Measurements from ENCODE around the gene ST6GAL1.

Gene ST6GAL1

DNA sequence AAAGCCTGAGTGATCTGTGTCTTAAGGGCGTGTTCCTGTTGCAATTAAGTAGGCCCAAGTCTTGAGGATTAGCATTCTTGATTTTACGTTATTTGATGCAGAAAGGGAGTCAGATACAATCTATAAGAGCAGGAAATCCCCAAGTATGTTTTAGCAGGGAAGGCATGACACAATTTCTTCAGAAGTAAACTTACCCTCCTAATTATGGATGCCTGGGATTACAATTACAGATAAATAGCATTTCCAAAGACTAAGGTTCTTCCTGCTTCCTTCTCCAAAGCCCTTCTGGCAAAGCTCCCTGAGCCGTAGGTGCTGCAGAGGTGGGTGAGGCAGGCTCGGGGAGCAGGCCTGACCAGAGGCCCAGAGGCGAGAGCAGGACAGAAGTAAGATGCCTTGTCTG, 34.9 kb upstream of the ST6GAL1 start:
- no peaks in the 10 kb centered on the region for H3K4me1 ChIP-seq (ENCODE audit: low read depth, poor library complexity, severe bottlenecking)
- TF ChIP-seq, protein P1, sequence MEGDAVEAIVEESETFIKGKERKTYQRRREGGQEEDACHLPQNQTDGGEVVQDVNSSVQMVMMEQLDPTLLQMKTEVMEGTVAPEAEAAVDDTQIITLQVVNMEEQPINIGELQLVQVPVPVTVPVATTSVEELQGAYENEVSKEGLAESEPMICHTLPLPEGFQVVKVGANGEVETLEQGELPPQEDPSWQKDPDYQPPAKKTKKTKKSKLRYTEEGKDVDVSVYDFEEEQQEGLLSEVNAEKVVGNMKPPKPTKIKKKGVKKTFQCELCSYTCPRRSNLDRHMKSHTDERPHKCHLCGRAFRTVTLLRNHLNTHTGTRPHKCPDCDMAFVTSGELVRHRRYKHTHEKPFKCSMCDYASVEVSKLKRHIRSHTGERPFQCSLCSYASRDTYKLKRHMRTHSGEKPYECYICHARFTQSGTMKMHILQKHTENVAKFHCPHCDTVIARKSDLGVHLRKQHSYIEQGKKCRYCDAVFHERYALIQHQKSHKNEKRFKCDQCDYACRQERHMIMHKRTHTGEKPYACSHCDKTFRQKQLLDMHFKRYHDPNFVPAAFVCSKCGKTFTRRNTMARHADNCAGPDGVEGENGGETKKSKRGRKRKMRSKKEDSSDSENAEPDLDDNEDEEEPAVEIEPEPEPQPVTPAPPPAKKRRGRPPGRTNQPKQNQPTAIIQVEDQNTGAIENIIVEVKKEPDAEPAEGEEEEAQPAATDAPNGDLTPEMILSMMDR (conservative IDR thresholded peaks at IDR 0.05; ENCODE audit: low read depth, low read length), result no peak

DNA sequence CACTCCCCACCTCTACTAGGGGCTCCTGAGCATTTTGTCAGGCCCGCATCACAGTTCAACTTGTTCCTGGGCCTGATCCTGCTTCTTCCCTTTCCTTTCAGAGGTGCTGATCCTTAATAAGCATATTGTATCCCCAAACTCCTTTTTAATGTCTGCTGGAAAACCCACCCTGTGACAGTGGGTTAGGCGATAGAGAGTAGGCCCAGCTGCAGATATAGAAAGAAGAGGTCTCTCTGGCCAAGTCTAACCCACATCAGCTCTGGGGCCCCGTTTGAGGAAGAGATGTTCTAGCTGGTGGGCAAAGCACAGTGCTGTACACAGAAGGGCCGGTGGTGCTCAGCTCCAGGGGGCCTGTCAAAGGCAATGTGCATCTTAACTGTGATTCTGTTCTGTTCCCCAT, 34.3 kb upstream of the ST6GAL1 start:
- no peak overlapping the region for H2AFZ ChIP-seq (ENCODE audit: low read depth)
- H3K27me3 ChIP-seq (ENCODE audit: insufficient read depth, low read depth), result no peaks in the 10 kb centered on the region
- H3K9ac ChIP-seq, result no peak overlapping the region
- no peaks in the 10 kb centered on the region for H3K79me2 ChIP-seq (ENCODE audit: insufficient read depth, low read depth)
- H3K4me1 ChIP-seq (ENCODE audit: low read depth, poor library complexity, severe bottlenecking), result peaks cover 5% of the 10 kb centered on the region
- H3K36me3 ChIP-seq (ENCODE audit: insufficient read depth), result no peaks in the 10 kb centered on the region
- no peak overlapping the region for H3K4me3 ChIP-seq (IDR thresholded peaks at IDR 0.05; ENCODE audit: insufficient read depth, low read depth, low read length)
- no peak overlapping the region for H3K4me2 ChIP-seq
- no peak overlapping the region for H3K27ac ChIP-seq
- TF ChIP-seq, protein P1 (conservative IDR thresholded peaks at IDR 0.05; ENCODE audit: low read depth, low read length), result no peak
- no peaks in the 10 kb centered on the region for H4K20me1 ChIP-seq (ENCODE audit: insufficient read depth)

More for the DNA sequence above, 34.9 kb upstream of the ST6GAL1 start:
- no peak overlapping the region for H3K4me2 ChIP-seq
- H3K79me2 ChIP-seq (ENCODE audit: insufficient read depth, low read depth), result no peaks in the 10 kb centered on the region
- no peak overlapping the region for H2AFZ ChIP-seq (ENCODE audit: low read depth)
- H3K27me3 ChIP-seq (ENCODE audit: insufficient read depth, low read depth), result no peaks in the 10 kb centered on the region
- no peak overlapping the region for H3K4me3 ChIP-seq (IDR thresholded peaks at IDR 0.05; ENCODE audit: insufficient read depth, low read depth, low read length)
- no peaks in the 10 kb centered on the region for H3K36me3 ChIP-seq (ENCODE audit: insufficient read depth)
- no peaks in the 10 kb centered on the region for H4K20me1 ChIP-seq (ENCODE audit: insufficient read depth)
- H3K9ac ChIP-seq, result no peak overlapping the region
- H3K27ac ChIP-seq, result no peak overlapping the region

DNA sequence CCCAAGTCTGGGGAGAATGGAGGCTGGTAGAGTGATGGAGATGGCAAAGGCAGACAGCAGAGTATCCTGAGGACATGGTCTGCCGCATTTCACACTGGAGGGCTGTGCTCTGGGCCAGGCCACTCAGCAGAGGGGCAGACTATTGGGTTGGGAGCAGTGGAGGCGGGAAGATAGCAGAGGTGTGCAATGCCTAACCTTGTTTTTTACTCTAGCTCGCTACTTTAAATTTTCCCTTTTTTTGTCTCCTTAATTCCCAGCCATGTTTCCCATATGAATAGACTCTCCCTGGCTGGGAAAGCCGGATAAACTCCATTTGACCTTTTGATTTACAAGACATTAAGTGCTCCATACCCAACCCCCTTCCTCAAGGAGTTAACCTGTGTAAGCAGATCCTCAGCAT, 33.5 kb upstream of the ST6GAL1 start:
- Histone ChIP-seq H3K9ac (no peak overlapping the region), H3K36me3 (ENCODE audit: insufficient read depth) (no peaks in the 10 kb centered on the region), H3K27ac (no peak overlapping the region), H3K27me3 (ENCODE audit: insufficient read depth, low read depth) (no peaks in the 10 kb centered on the region), H2AFZ (ENCODE audit: low read depth) (no peak overlapping the region), H3K79me2 (ENCODE audit: insufficient read depth, low read depth) (no peaks in the 10 kb centered on the region), H3K4me3 (IDR thresholded peaks at IDR 0.05; ENCODE audit: insufficient read depth, low read depth, low read length) (no peak overlapping the region), H3K4me1 (ENCODE audit: low read depth, poor library complexity, severe bottlenecking) (peaks cover 8% of the 10 kb centered on the region), H4K20me1 (ENCODE audit: insufficient read depth) (no peaks in the 10 kb centered on the region), H3K4me2 (no peak overlapping the region)
- TF ChIP-seq, protein P1 (conservative IDR thresholded peaks at IDR 0.05; ENCODE audit: low read depth, low read length), result no peak

DNA sequence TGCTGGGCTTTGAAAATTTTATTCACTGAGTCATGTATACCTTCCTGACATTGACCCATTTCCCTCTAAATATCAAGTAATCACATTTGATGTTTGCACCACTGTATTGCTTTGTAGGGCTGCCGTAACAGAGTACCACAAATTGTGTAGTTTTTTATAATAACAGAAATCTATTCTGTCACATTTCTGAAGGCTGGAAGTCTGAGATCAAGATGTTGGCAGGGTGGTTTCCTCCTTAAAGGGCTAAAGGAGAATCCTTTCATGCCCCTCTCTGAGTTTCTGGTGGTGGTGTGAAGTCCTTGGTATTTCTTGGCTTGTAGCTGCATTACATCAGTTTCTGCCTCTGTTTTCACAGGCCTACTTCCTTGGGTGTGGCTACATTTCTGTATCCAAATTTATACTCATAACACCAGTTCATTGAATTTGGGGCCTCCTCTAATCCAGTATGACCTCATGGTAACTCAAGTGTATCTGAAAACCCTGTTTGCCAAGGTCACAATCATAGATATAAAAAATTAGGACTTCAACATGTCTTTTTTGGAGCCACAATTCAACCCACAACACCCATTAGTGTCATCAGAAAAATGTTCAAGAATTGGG, 29.1 kb upstream of the ST6GAL1 start:
- H3K4me2 ChIP-seq, result no peak overlapping the region
- no peaks in the 10 kb centered on the region for H3K36me3 ChIP-seq (ENCODE audit: insufficient read depth)
- H3K9ac ChIP-seq, result no peak overlapping the region
- no peak overlapping the region for H3K4me3 ChIP-seq (IDR thresholded peaks at IDR 0.05; ENCODE audit: insufficient read depth, low read depth, low read length)
- peaks cover 8% of the 10 kb centered on the region for H3K4me1 ChIP-seq (ENCODE audit: low read depth, poor library complexity, severe bottlenecking)
- H3K27ac ChIP-seq, result no peak overlapping the region
- no peaks in the 10 kb centered on the region for H3K27me3 ChIP-seq (ENCODE audit: insufficient read depth, low read depth)
- TF ChIP-seq, protein P1 (conservative IDR thresholded peaks at IDR 0.05; ENCODE audit: low read depth, low read length), result no peak
- no peaks in the 10 kb centered on the region for H3K79me2 ChIP-seq (ENCODE audit: insufficient read depth, low read depth)
- H4K20me1 ChIP-seq (ENCODE audit: insufficient read depth), result no peaks in the 10 kb centered on the region
- no peak overlapping the region for H2AFZ ChIP-seq (ENCODE audit: low read depth)

All from KMS-11 (cell line).